ENCODE measurements around the gene FEM1B.

GRCh38 chr15:68317281-68318007 is 39.9 kb downstream of the FEM1B start:
- TF ChIP-seq CTCF (conservative IDR thresholded peaks at IDR 0.05 in 1 of 2, IDR thresholded peaks at IDR 0.05 in 1 of 2; ENCODE audit: low read depth in 1 of 2, low read length in 2 of 2) (no peak), EZH2 (IDR thresholded peaks at IDR 0.05; ENCODE audit: low read length, missing control alignments) (no peak)

All from fibroblast of lung (primary cell).